Thyroid gland (tissue), 4 donors: Measurements from ENCODE around the gene KCND1. TPM values are rescaled to one million over a fixed set of nuclear protein-coding genes. Genes with fewer than 3 reads are reported as not detected.
A peak's percentile ranks its signal among the peaks of the same experiment; 100 is the strongest.

ENCODE experiments used
- DNase-seq, 2 donors: peaks; one replicate each; pipeline ENCODE4 v3.0.0-alpha.2; 2019
- H3K27ac ChIP-seq, 3 donors: fragments of 200-600 bp; sonication (generic); 1 replicate in 2 of 3; 2 replicates in 1 of 3; pipeline ENCODE4 v1.5.1; 2016 to 2019; ENCODE audit warnings: mild to moderate bottlenecking in 1 of 3, moderate library complexity in 1 of 3
- H3K27me3 ChIP-seq: fragments of 200-600 bp; sonication (generic); one replicate; pipeline ENCODE4 v1.5.1; 2019
- H3K36me3 ChIP-seq, 2 donors: fragments of 200-600 bp; sonication (generic); one replicate each; pipeline ENCODE4 v1.5.1; 2016 to 2019
- H3K4me1 ChIP-seq, 2 donors: fragments of 200-600 bp; sonication (generic); one replicate each; pipeline ENCODE4 v1.5.1; 2017 to 2019
- H3K4me3 ChIP-seq, 3 donors: fragments of 200-600 bp; sonication (generic); replicated peaks in 1 of 3; 1 replicate in 2 of 3; 2 replicates in 1 of 3; pipeline ENCODE4 v1.5.1; 2016; ENCODE audit warnings: mild to moderate bottlenecking in 1 of 3
- H3K9me3 ChIP-seq: fragments of 200-600 bp; sonication (generic); one replicate; pipeline ENCODE4 v1.5.1; 2017
- POLR2A ChIP-seq, 2 donors: fragments of 450-650 bp; IDR thresholded peaks; one replicate each; pipeline ENCODE4 v1.6.1; 2017; ENCODE audit warnings: antibody characterized with exemption in 2 of 2, mild to moderate bottlenecking in 2 of 2, moderate library complexity in 1 of 2
- WGBS, 2 donors: methylation state at CpG; one replicate each; pipeline ENCODE4 v1.1.5; 2017; 5-methylcytosine and 5-hydroxymethylcytosine counted together
- intact Hi-C: fragments of 100-400 bp; cut with DNase I; formaldehyde crosslinking; loops from one replicate; pipeline ENCODE4 v1.15.1; 2023
- total RNA-seq, 4 donors: library from RNA; depleted of rRNA; stranded (reverse); fragments of >200 nt; gene quantifications; one replicate each; pipeline ENCODE4 v1.2.3, GENCODE V29; 2016
- TF ChIP-seq, protein P1 (sequence below), 6 experiments: fragments of 200-600 bp in 3 of 6; fragments of 450-650 bp in 3 of 6; sonication (generic) in 3 of 6; IDR thresholded peaks; one replicate each; pipeline ENCODE4 v1.5.1; 2016 to 2019; ENCODE audit warnings: antibody characterized with exemption in 6 of 6, mild to moderate bottlenecking in 2 of 6, inconsistent platforms in 1 of 6, moderate library complexity in 1 of 6

KCND1 gene
- total RNA-seq, 4 donors from 2014 or later = 0.54 to 1.6 (median 1.1) TPM

DNA sequence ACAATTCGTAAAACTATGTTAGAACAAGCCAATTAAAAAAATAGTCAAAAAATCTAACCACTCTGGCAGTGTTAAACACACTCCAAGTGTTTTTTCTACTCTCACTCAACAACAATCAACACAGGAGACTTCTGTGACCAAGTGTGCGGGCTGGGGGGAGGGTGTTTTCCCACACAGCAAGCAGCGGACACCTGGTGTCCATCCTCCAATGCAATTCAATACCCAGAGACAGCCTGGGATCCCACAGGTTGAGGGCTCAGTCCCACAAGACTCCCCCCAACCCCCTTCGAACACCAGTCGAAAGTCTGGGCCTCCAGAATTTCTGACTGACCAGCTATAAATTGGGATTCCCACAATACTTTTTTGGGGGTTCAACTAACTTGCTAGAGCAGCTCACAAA is 44.5 kb downstream of the KCND1 start:
- WGBS, 2 donors = 66 to 86% methylated on average over 4 to 5 of the region's 5 CpGs
- Histone ChIP-seq H3K9me3 (no peaks in the 10 kb centered on the region), H3K27ac (no peak overlapping the region), H3K4me1 (no peaks in the 10 kb centered on the region), H3K36me3 (peaks cover 21 to 29% of the 10 kb centered on the region in 2 donors), H3K4me3 (no peak overlapping the region), H3K27me3 (no peaks in the 10 kb centered on the region)
- DNase-seq = no peak
- no peak for TF ChIP-seq POLR2A (IDR thresholded peaks at IDR 0.05)
- TF ChIP-seq, protein P1, sequence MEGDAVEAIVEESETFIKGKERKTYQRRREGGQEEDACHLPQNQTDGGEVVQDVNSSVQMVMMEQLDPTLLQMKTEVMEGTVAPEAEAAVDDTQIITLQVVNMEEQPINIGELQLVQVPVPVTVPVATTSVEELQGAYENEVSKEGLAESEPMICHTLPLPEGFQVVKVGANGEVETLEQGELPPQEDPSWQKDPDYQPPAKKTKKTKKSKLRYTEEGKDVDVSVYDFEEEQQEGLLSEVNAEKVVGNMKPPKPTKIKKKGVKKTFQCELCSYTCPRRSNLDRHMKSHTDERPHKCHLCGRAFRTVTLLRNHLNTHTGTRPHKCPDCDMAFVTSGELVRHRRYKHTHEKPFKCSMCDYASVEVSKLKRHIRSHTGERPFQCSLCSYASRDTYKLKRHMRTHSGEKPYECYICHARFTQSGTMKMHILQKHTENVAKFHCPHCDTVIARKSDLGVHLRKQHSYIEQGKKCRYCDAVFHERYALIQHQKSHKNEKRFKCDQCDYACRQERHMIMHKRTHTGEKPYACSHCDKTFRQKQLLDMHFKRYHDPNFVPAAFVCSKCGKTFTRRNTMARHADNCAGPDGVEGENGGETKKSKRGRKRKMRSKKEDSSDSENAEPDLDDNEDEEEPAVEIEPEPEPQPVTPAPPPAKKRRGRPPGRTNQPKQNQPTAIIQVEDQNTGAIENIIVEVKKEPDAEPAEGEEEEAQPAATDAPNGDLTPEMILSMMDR (IDR thresholded peaks at IDR 0.05) = no peak
- intact Hi-C loops = no loop called here

DNA sequence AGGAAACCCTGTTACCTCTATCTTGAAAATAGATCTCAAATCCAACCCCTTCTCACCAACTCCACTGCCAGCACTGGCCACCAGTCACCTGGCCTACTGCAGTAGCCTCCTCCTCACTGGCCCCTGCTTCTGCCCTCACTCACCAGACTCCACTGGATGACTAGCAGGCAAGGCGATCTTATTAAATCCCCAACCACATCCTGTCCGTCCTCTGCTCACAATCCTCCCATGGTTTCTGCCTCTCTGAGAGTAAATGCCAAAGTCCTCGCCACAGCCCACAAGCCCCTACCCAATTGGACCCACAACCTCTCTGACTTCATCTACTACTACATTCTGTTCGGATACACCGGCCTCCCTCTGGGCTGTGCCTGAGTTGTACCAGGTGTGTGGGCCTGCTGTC is 47.4 kb downstream of the KCND1 start:
- peaks cover 0 to 5% of the 10 kb centered on the region in 2 donors for H3K4me1 ChIP-seq
- no peak overlapping the region for H3K27ac ChIP-seq
- no peaks in the 10 kb centered on the region for H3K9me3 ChIP-seq
- 88 to 100% methylated on average over 5 of the region's 5 CpGs for WGBS, 2 donors
- no peak for TF ChIP-seq POLR2A (IDR thresholded peaks at IDR 0.05)
- TF ChIP-seq, protein P1 (IDR thresholded peaks at IDR 0.05) = no peak
- H3K36me3 ChIP-seq = peaks cover 22 to 25% of the 10 kb centered on the region in 2 donors
- no peak for DNase-seq
- no peaks in the 10 kb centered on the region for H3K27me3 ChIP-seq
- intact Hi-C loops = no loop called here
- no peak overlapping the region for H3K4me3 ChIP-seq

DNA sequence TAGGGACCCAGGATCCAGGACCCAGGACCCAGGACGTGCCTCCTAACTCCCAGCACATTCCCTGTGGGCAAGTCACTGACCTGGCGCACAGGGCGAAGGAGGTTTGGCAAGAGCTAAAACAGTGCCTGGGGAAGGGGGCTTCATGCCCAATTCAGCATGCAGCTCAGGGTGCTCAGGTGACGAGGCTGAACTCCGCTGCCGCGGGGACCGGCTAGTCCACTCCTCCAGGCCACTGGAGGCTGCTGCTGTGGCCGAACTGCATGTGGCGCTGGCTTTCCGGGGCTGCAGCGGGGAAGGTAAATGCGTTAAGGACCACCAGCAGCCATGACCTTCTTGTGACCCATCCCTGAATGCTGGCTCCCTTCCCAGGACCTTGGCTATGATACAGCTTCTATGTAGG is 47.9 kb downstream of the KCND1 start:
- intact Hi-C loops = no loop called here
- TF ChIP-seq, protein P1 (IDR thresholded peaks at IDR 0.05) = no peak
- TF ChIP-seq POLR2A (IDR thresholded peaks at IDR 0.05) = no peak
- peaks cover 0 to 5% of the 10 kb centered on the region in 2 donors for H3K4me1 ChIP-seq
- H3K4me3 ChIP-seq = no peak overlapping the region
- WGBS, 2 donors = no CpG with 5 or more reads among the region's 13 CpGs
- H3K9me3 ChIP-seq = no peaks in the 10 kb centered on the region
- H3K27me3 ChIP-seq = no peaks in the 10 kb centered on the region
- no peak for DNase-seq
- peaks cover 22 to 25% of the 10 kb centered on the region in 2 donors for H3K36me3 ChIP-seq
- no peak overlapping the region for H3K27ac ChIP-seq

DNA sequence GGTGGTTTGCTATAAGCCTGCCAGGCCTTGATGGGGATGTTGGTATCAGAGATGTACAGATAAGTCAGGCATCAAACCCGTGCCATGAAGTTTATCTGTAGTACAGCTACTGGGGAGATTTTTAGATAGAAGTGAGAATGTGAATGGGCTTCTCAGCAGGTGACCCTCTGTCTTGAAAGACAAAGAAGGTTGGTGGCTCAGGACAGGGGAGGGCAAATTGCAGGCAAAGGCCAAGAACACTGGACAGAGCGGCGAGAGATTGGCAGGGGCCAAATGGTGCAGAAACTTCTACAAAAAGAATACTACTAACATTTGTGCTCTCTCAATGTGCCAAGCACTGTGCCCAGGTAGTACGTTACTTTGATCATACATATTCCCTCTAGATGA is 50.9 kb downstream of the KCND1 start:
- intact Hi-C loops = no loop called here
- no peak for TF ChIP-seq POLR2A (IDR thresholded peaks at IDR 0.05)
- WGBS, 2 donors = 86 to 90% methylated on average over 4 of the region's 4 CpGs
- H3K9me3 ChIP-seq = no peaks in the 10 kb centered on the region
- no peak overlapping the region for H3K4me3 ChIP-seq
- DNase-seq = no peak
- peaks cover 21 to 24% of the 10 kb centered on the region in 2 donors for H3K36me3 ChIP-seq
- H3K27me3 ChIP-seq = no peaks in the 10 kb centered on the region
- peaks cover 4 to 12% of the 10 kb centered on the region in 2 donors for H3K4me1 ChIP-seq
- H3K27ac ChIP-seq = no peak overlapping the region

DNA sequence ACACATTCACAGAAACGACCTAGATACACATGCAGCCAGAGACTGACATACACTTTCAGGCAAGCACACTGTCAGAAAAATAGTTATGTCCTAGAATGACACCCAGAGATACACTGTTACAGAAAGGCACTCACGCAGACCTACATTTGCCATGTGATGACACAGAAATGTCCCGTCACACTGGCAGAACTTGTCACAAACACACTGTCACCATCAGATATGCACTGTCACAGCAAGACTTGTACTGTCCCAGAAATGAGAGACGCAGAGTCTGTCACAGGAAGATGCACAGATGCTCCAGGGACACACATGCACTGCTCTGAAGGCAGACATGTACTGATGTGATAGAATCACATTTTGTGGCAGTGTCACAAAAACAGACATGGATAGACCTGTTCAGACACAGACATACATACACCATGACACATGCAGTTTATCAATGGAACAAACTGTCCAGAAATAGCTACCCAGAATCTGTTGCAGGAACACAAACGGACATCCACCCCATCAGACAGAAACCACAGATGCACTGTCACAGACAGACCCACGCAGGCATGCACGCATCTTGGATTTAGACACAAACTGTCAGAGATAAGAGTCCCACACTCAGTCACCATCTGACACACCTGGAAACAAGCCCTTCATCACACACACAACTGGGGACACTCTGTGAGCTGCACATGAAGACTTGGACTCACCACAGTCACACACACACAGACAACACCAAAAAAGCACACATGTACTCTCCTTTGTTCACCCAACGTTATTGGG is 51.5 kb downstream of the KCND1 start:
- no peaks in the 10 kb centered on the region for H3K27me3 ChIP-seq
- intact Hi-C loops = no loop called here
- H3K4me3 ChIP-seq = no peak overlapping the region
- WGBS, 2 donors = 61 to 85% methylated on average over 2 to 8 of the region's 8 CpGs
- H3K36me3 ChIP-seq = peaks cover 17 to 19% of the 10 kb centered on the region in 2 donors
- no peaks in the 10 kb centered on the region for H3K9me3 ChIP-seq
- no peak for DNase-seq
- TF ChIP-seq, protein P1 (IDR thresholded peaks at IDR 0.05) = no peak
- TF ChIP-seq POLR2A (IDR thresholded peaks at IDR 0.05) = no peak
- H3K4me1 ChIP-seq = peaks cover 4 to 12% of the 10 kb centered on the region in 2 donors
- H3K27ac ChIP-seq = peak overlapping the region in 1 of 3 donors; percentile 87
